Ramos (cell line): ENCODE results near the gene LSS.
"Not testable (repeated sequence)": the region's sequence is repeated elsewhere in the genome, so short reads cannot be mapped to it uniquely, and the experiment has no call there.

Experiments used
- in situ Hi-C: fragments of 300-500 bp; cut with MboI; formaldehyde crosslinking; loops from one replicate; pipeline ENCODE4 v1.14.3; 2022; ENCODE audit warnings: low sequenced_read_pairs; ENCODE audit not compliant: unreplicated experiment

The LSS gene

GRCh38 chr21:46145840-46146691 is 82.5 kb downstream of the LSS start:
- in situ Hi-C loops = no loop called here

- in situ Hi-C loops = no loop called here
These were observed 83.3 kb downstream of the LSS start for GRCh38 chr21:46145159-46145839.

- in situ Hi-C loops = no loop called here
These were observed 84.0 kb downstream of the LSS start for GRCh38 chr21:46144464-46145070.

GRCh38 chr21:46142582-46143473 is 85.7 kb downstream of the LSS start:
- in situ Hi-C loops = no loop called here

GRCh38 chr21:46141767-46142581 is 86.6 kb downstream of the LSS start:
- in situ Hi-C loops = no loop called here

GRCh38 chr21:46140352-46141003 is 88.1 kb downstream of the LSS start:
- in situ Hi-C loops = not testable (repeated sequence)

GRCh38 chr21:46139686-46140085 is 88.9 kb downstream of the LSS start:
- in situ Hi-C loops = no loop called here

- in situ Hi-C loops = no loop called here
These were observed 90.1 kb downstream of the LSS start for GRCh38 chr21:46138383-46138970.
